K562 (cell line): Measurements from ENCODE around the gene BAD. TPM values are rescaled to one million over a fixed set of nuclear protein-coding genes. Genes with fewer than 3 reads are reported as not detected.

ENCODE experiments used
- DEAF1 ChIP-seq: fragments of 450-650 bp; formaldehyde crosslinking; IDR thresholded peaks from 2 replicates; pipeline ENCODE4 v1.4.0; 2020; ENCODE audit warnings: mild to moderate bottlenecking, moderate library complexity
- E2F6 ChIP-seq, 2 experiments: IDR thresholded peaks; 2 replicates each; pipeline ENCODE4 v1.6.1; 2011; ENCODE audit warnings: borderline replicate concordance in 1 of 2, control low read depth in 1 of 2, low read depth in 1 of 2, low read length in 1 of 2, mild to moderate bottlenecking in 1 of 2, mixed read lengths in 1 of 2, moderate library complexity in 1 of 2; ENCODE audit not compliant: insufficient read depth in 1 of 2, insufficient read length in 1 of 2, poor library complexity in 1 of 2, severe bottlenecking in 1 of 2; ENCODE audit errors: extremely low read depth in 1 of 2
- ERF ChIP-seq: fragments of 450-650 bp; formaldehyde crosslinking; IDR thresholded peaks from 2 replicates; pipeline ENCODE4 v1.4.0; 2020; ENCODE audit warnings: mild to moderate bottlenecking, mixed read lengths
- GATAD2B ChIP-seq: fragments of 450-650 bp; IDR thresholded peaks from 2 replicates; pipeline ENCODE4 v1.6.1; 2017; ENCODE audit warnings: mild to moderate bottlenecking, borderline replicate concordance
- HDAC1 ChIP-seq, 2 experiments: fragments of 450-650 bp; IDR thresholded peaks; 2 replicates each; pipeline ENCODE4 v1.6.1; 2016 to 2017; ENCODE audit warnings: inconsistent platforms in 1 of 2, mild to moderate bottlenecking in 1 of 2, moderate library complexity in 1 of 2
- HNRNPUL1 ChIP-seq: fragments of 200-400 bp; formaldehyde crosslinking; IDR thresholded peaks from 2 replicates; pipeline ENCODE4 v1.6.1; 2017; ENCODE audit warnings: low read length
- NCOA4 ChIP-seq: fragments of 450-650 bp; IDR thresholded peaks from 2 replicates; pipeline ENCODE4 v1.6.1; 2018; ENCODE audit warnings: mild to moderate bottlenecking; ENCODE audit not compliant: partially characterized antibody
- NONO ChIP-seq, 2 experiments: fragments of 200-400 bp in 1 of 2; fragments of 450-650 bp in 1 of 2; formaldehyde crosslinking in 1 of 2; IDR thresholded peaks; 2 replicates each; pipeline ENCODE4 v1.6.1; 2017; ENCODE audit warnings: low read depth in 2 of 2, mild to moderate bottlenecking in 2 of 2, moderate library complexity in 2 of 2, low read length in 1 of 2
- POLR2H ChIP-seq: IDR thresholded peaks from 2 replicates; pipeline ENCODE4 v1.6.1; 2016; ENCODE audit warnings: missing genetic modification characterization, low read depth, mild to moderate bottlenecking, control low read depth, missing compliant biosample characterization, moderate library complexity
- RBM17 ChIP-seq: fragments of 200-400 bp; formaldehyde crosslinking; IDR thresholded peaks from 2 replicates; pipeline ENCODE4 v1.6.1; 2017; ENCODE audit warnings: low read depth, mild to moderate bottlenecking, low read length, borderline replicate concordance
- SNRNP70 ChIP-seq: fragments of 200-400 bp; formaldehyde crosslinking; optimal IDR thresholded peaks from 2 replicates; pipeline ENCODE3; 2017; ENCODE audit warnings: low read depth, low read length
- SP1 ChIP-seq: sonication (generic); formaldehyde crosslinking; IDR thresholded peaks from 2 replicates; pipeline ENCODE4 v1.8.1; 2022; ENCODE audit warnings: mild to moderate bottlenecking, missing genetic modification reagents
- UBTF ChIP-seq, 2 experiments: IDR thresholded peaks; 2 replicates each; pipeline ENCODE4 v1.6.1; 2012; ENCODE audit warnings: improper control_type of control experiment in 2 of 2, low read depth in 2 of 2, low read length in 2 of 2, borderline replicate concordance in 1 of 2
- ZBTB8A ChIP-seq: fragments of 450-650 bp; IDR thresholded peaks from 2 replicates; pipeline ENCODE4 v1.6.1; 2018; ENCODE audit warnings: mild to moderate bottlenecking, moderate library complexity; ENCODE audit not compliant: partially characterized antibody
- ZNF24 ChIP-seq: fragments of 450-650 bp; IDR thresholded peaks from 2 replicates; pipeline ENCODE4 v1.6.1; 2016
- polyA plus RNA-seq, 8 experiments: library from polyadenylated mRNA; depleted of rRNA in 4 of 8; stranded (reverse) in 5 of 8; unstranded in 3 of 8; fragments of >200 nt; fragmentation: Nextera tagmentation in 2 of 8; fragmentation: Illumina TruSeq in 1 of 8; extraction: Ambion mirVana in 2 of 8; extraction: Trizol in 1 of 8; gene quantifications; 2 replicates each; pipeline versions ENCODE4 v1.2.1 to v1.2.3, GENCODE V29; 2011 to 2014; ENCODE audit warnings: inconsistent platforms in 1 of 8, missing spikeins in 1 of 8
- total RNA-seq, 7 experiments: library from RNA; depleted of rRNA in 6 of 7; stranded (reverse); fragments of >200 nt in 6 of 7; fragmentation: Illumina TruSeq in 2 of 7; extraction: Trizol in 2 of 7; gene quantifications; 2 replicates each; pipeline versions ENCODE4 v1.2.1 to v1.2.3, GENCODE V29; 2011 to 2021; ENCODE audit warnings: low replicate concordance in 1 of 7
- TF ChIP-seq, protein P1 (sequence below): fragments of 250-450 bp; sonication (Bioruptor Pico); IDR thresholded peaks from 2 replicates; pipeline ENCODE4 v1.5.1; 2021; ENCODE audit warnings: mild to moderate bottlenecking
- TF ChIP-seq, protein P2 (sequence below), 2 experiments: fragments of 200-800 bp in 1 of 2; sonication (Bioruptor generic) in 1 of 2; sonication (generic) in 1 of 2; formaldehyde crosslinking in 1 of 2; IDR thresholded peaks in 1 of 2; conservative IDR thresholded peaks in 1 of 2; 2 replicates each; pipeline versions ENCODE4 v1.5.0 to v1.6.1; 2016 to 2020; ENCODE audit warnings: missing compliant biosample characterization in 1 of 2, missing genetic modification characterization in 1 of 2, missing genetic modification reagents in 1 of 2

The BAD gene
- total and polyA plus RNA-seq, 9 of the 15 experiments (the other 6 are each of a cell fraction or from before 2014, with no cell fraction given): 0.61 to 45.6 (median 11.8) TPM

- TF ChIP-seq, protein P1, sequence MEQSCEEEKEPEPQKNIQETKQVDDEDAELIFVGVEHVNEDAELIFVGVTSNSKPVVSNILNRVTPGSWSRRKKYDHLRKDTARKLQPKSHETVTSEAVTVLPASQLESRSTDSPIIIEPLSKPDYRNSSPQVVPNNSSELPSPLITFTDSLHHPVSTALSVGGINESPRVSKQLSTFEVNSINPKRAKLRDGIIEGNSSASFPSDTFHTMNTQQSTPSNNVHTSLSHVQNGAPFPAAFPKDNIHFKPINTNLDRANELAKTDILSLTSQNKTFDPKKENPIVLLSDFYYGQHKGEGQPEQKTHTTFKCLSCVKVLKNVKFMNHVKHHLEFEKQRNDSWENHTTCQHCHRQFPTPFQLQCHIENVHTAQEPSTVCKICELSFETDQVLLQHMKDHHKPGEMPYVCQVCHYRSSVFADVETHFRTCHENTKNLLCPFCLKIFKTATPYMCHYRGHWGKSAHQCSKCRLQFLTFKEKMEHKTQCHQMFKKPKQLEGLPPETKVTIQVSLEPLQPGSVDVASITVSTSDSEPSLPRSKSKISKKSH (CRISPR knock-in tag): no peak
- no peak for TF ChIP-seq HNRNPUL1
- TF ChIP-seq ERF (CRISPR knock-in tag): 0 out of 2 replicates have a peak, but pooled peaks have one; percentile 19
- peak in 1 of 2 experiments; percentile 56; a peak in 1 of 4 replicates for TF ChIP-seq HDAC1 (IDR thresholded peaks at IDR 0.05)
- TF ChIP-seq GATAD2B: peak; percentile 87
- TF ChIP-seq NONO (IDR thresholded peaks at IDR 0.05; ENCODE audit: low read depth in 2 of 2, low read length in 1 of 2): peak in 1 of 2 experiments; percentile 82; a peak in 1 of 4 replicates
- TF ChIP-seq POLR2H (tag): no peak
- TF ChIP-seq SP1 (CRISPR knock-in tag): peak; percentile 74
- no peak for TF ChIP-seq NCOA4
- no peak for TF ChIP-seq DEAF1 (CRISPR knock-in tag)
- TF ChIP-seq E2F6 (IDR thresholded peaks at IDR 0.05; ENCODE audit: borderline replicate concordance in 1 of 2, extremely low read depth in 1 of 2, insufficient read depth in 1 of 2, insufficient read length in 1 of 2, low read depth in 1 of 2, low read length in 1 of 2, poor library complexity in 1 of 2, severe bottlenecking in 1 of 2): peak in 1 of 2 experiments; percentile 60
- TF ChIP-seq ZNF24: no peak
- 0 out of 4 replicates have a peak, but pooled peaks of 1 of the 2 experiments have one; percentile 29 for TF ChIP-seq UBTF (IDR thresholded peaks at IDR 0.05; ENCODE audit: borderline replicate concordance in 1 of 2, low read depth in 2 of 2, low read length in 2 of 2)
- TF ChIP-seq ZBTB8A: no peak
- no peak for TF ChIP-seq SNRNP70
- TF ChIP-seq RBM17: no peak
- TF ChIP-seq, protein P2, sequence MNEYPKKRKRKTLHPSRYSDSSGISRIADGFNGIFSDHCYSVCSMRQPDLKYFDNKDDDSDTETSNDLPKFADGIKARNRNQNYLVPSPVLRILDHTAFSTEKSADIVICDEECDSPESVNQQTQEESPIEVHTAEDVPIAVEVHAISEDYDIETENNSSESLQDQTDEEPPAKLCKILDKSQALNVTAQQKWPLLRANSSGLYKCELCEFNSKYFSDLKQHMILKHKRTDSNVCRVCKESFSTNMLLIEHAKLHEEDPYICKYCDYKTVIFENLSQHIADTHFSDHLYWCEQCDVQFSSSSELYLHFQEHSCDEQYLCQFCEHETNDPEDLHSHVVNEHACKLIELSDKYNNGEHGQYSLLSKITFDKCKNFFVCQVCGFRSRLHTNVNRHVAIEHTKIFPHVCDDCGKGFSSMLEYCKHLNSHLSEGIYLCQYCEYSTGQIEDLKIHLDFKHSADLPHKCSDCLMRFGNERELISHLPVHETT (CRISPR knock-in tag; conservative IDR thresholded peaks at IDR 0.05 in 1 of 2, IDR thresholded peaks at IDR 0.05 in 1 of 2): peak in 1 of 2 experiments; percentile 82; a peak in 2 of 4 replicates
These were observed 33.3 kb downstream of the BAD start, which contains the start of gene PLCB3 (continued) for GRCh38 chr11:64251016-64251752.
